ENCODE measurements around the gene CAMK2A.

GRCh38 chr5:150223474-150223873, 66.1 kb downstream of the CAMK2A start:
- TF ChIP-seq CTCF (IDR thresholded peaks at IDR 0.05) (no peak), POLR2AphosphoS5 (IDR thresholded peaks at IDR 0.05; ENCODE audit: low read depth, low read length) (no peak), USF1 (IDR thresholded peaks at IDR 0.05; ENCODE audit: borderline replicate concordance, low read depth) (no peak), EP300 (IDR thresholded peaks at IDR 0.05; ENCODE audit: borderline replicate concordance in 1 of 2, low read depth in 1 of 2, low read length in 1 of 2) (no peak), REST (IDR thresholded peaks at IDR 0.05; ENCODE audit: low read depth, low read length) (no peak), RAD21 (IDR thresholded peaks at IDR 0.05; ENCODE audit: low read length) (0 out of 2 replicates have a peak, but pooled peaks have one; percentile 7), MAX (IDR thresholded peaks at IDR 0.05; ENCODE audit: low read depth) (no peak)
